ENCODE measurements around the gene MON1B.
"Not testable (repeated sequence)": the region's sequence is repeated elsewhere in the genome, so short reads cannot be mapped to it uniquely, and the experiment has no call there.

DNA sequence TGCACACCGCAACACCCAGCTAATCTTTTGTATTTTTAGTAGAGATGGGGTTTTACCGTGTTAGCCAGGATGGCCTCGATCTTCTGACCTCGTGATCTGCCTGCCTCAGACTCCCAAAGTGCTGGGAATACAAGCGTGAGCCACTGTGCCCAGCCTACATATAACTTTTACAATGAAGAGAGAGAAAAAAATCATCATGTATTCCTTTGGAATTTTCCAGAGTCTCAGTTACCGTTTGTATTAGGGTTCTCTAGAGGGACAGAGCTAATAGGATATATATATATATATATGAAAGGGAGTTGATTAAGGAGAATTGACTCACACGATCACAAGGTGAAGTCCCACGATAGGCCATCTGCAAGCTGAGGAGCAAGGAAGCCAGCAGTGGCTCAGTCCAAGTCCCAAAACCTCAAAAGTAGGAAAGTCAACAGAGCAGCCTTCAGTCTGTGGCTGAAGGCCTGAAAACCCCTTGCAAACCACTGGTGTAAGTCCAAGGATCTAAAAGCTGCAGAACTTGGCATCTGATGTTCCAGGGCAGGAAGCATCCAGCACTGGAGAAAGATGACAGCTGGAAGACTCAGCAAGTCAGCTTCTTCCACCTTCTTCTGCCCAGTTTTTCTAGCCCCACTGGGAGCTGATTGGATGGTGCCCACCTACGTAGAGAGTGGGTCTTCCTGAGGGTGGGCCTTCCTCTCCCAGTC lies 25.3 kb upstream of the MON1B start:
- TF ChIP-seq RAD21 (IDR thresholded peaks at IDR 0.05; ENCODE audit: insufficient read depth, low read depth, low read length); POLR2A (IDR thresholded peaks at IDR 0.05; ENCODE audit: low read depth, low read length); CHD2 (IDR thresholded peaks at IDR 0.05; ENCODE audit: borderline replicate concordance, low read depth, low read length); POLR2AphosphoS5 (IDR thresholded peaks at IDR 0.05; ENCODE audit: low read length); RFX5 (IDR thresholded peaks at IDR 0.05; ENCODE audit: low read depth, low read length); CREM (IDR thresholded peaks at IDR 0.05; ENCODE audit: low read depth); FOXK2 (IDR thresholded peaks at IDR 0.05); CBX3 (IDR thresholded peaks at IDR 0.05; ENCODE audit: borderline replicate concordance, low read depth); MTA3 (IDR thresholded peaks at IDR 0.05; ENCODE audit: borderline replicate concordance, low read length); ETV6 (conservative IDR thresholded peaks at IDR 0.05 in 1 of 2, IDR thresholded peaks at IDR 0.05 in 1 of 2; ENCODE audit: borderline replicate concordance in 1 of 2, low read depth in 1 of 2); JUND (IDR thresholded peaks at IDR 0.05; ENCODE audit: low read depth, low read length); SMC3 (IDR thresholded peaks at IDR 0.05; ENCODE audit: borderline replicate concordance, low read length): not testable (repeated sequence)
- TF ChIP-seq, protein P1, sequence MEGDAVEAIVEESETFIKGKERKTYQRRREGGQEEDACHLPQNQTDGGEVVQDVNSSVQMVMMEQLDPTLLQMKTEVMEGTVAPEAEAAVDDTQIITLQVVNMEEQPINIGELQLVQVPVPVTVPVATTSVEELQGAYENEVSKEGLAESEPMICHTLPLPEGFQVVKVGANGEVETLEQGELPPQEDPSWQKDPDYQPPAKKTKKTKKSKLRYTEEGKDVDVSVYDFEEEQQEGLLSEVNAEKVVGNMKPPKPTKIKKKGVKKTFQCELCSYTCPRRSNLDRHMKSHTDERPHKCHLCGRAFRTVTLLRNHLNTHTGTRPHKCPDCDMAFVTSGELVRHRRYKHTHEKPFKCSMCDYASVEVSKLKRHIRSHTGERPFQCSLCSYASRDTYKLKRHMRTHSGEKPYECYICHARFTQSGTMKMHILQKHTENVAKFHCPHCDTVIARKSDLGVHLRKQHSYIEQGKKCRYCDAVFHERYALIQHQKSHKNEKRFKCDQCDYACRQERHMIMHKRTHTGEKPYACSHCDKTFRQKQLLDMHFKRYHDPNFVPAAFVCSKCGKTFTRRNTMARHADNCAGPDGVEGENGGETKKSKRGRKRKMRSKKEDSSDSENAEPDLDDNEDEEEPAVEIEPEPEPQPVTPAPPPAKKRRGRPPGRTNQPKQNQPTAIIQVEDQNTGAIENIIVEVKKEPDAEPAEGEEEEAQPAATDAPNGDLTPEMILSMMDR (IDR thresholded peaks at IDR 0.05 in 2 of 3, conservative IDR thresholded peaks at IDR 0.05 in 1 of 3; ENCODE audit: control insufficient read depth in 2 of 3, extremely low read depth in 1 of 3, insufficient read depth in 1 of 3, low read depth in 3 of 3, low read length in 3 of 3) = not testable (repeated sequence)
- TF ChIP-seq, protein P2, sequence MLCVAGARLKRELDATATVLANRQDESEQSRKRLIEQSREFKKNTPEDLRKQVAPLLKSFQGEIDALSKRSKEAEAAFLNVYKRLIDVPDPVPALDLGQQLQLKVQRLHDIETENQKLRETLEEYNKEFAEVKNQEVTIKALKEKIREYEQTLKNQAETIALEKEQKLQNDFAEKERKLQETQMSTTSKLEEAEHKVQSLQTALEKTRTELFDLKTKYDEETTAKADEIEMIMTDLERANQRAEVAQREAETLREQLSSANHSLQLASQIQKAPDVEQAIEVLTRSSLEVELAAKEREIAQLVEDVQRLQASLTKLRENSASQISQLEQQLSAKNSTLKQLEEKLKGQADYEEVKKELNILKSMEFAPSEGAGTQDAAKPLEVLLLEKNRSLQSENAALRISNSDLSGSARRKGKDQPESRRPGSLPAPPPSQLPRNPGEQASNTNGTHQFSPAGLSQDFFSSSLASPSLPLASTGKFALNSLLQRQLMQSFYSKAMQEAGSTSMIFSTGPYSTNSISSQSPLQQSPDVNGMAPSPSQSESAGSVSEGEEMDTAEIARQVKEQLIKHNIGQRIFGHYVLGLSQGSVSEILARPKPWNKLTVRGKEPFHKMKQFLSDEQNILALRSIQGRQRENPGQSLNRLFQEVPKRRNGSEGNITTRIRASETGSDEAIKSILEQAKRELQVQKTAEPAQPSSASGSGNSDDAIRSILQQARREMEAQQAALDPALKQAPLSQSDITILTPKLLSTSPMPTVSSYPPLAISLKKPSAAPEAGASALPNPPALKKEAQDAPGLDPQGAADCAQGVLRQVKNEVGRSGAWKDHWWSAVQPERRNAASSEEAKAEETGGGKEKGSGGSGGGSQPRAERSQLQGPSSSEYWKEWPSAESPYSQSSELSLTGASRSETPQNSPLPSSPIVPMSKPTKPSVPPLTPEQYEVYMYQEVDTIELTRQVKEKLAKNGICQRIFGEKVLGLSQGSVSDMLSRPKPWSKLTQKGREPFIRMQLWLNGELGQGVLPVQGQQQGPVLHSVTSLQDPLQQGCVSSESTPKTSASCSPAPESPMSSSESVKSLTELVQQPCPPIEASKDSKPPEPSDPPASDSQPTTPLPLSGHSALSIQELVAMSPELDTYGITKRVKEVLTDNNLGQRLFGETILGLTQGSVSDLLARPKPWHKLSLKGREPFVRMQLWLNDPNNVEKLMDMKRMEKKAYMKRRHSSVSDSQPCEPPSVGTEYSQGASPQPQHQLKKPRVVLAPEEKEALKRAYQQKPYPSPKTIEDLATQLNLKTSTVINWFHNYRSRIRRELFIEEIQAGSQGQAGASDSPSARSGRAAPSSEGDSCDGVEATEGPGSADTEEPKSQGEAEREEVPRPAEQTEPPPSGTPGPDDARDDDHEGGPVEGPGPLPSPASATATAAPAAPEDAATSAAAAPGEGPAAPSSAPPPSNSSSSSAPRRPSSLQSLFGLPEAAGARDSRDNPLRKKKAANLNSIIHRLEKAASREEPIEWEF (IDR thresholded peaks at IDR 0.05; ENCODE audit: insufficient replicate concordance, low read depth, low read length) = not testable (repeated sequence)

Data from GM12878 (cell line).